DND-41 (cell line): ENCODE results near the gene TMEM59L.

ENCODE experiments used
- EZH2 ChIP-seq: IDR thresholded peaks from 3 replicates; pipeline ENCODE4 v1.6.1; 2012; ENCODE audit warnings: borderline replicate concordance, low read depth, mild to moderate bottlenecking, moderate library complexity, low read length, inconsistent platforms; ENCODE audit not compliant: severe bottlenecking
- TF ChIP-seq, protein P1 (sequence below): IDR thresholded peaks from 2 replicates; pipeline ENCODE4 v1.5.1; 2012; ENCODE audit warnings: borderline replicate concordance, low read length, moderate library complexity, mild to moderate bottlenecking; ENCODE audit not compliant: poor library complexity, severe bottlenecking; ENCODE audit errors: extremely low read depth

GRCh38 chr19:18604820-18605159 is 7.9 kb upstream of the TMEM59L start:
- TF ChIP-seq EZH2, result no peak
- TF ChIP-seq, protein P1, sequence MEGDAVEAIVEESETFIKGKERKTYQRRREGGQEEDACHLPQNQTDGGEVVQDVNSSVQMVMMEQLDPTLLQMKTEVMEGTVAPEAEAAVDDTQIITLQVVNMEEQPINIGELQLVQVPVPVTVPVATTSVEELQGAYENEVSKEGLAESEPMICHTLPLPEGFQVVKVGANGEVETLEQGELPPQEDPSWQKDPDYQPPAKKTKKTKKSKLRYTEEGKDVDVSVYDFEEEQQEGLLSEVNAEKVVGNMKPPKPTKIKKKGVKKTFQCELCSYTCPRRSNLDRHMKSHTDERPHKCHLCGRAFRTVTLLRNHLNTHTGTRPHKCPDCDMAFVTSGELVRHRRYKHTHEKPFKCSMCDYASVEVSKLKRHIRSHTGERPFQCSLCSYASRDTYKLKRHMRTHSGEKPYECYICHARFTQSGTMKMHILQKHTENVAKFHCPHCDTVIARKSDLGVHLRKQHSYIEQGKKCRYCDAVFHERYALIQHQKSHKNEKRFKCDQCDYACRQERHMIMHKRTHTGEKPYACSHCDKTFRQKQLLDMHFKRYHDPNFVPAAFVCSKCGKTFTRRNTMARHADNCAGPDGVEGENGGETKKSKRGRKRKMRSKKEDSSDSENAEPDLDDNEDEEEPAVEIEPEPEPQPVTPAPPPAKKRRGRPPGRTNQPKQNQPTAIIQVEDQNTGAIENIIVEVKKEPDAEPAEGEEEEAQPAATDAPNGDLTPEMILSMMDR, result no peak
